Activated naive CD8-positive, alpha-beta T cell (primary cell): ENCODE measurements around the gene HIVEP2.
A peak's percentile ranks its signal among the peaks of the same experiment; 100 is the strongest.
"Not testable (repeated sequence)": the region's sequence is repeated elsewhere in the genome, so short reads cannot be mapped to it uniquely, and the experiment has no call there.

ENCODE experiments used
- H3K27ac Mint-ChIP-seq: one replicate; pipeline ENCODE4 v1.8.0; 2021; ENCODE audit warnings: mixed read lengths
- H3K27me3 Mint-ChIP-seq: one replicate; pipeline ENCODE4 v1.8.0; 2021; ENCODE audit warnings: mixed read lengths
- H3K36me3 Mint-ChIP-seq: one replicate; pipeline ENCODE4 v1.8.0; 2021; ENCODE audit warnings: mixed read lengths
- H3K4me1 Mint-ChIP-seq: one replicate; pipeline ENCODE4 v1.8.0; 2021; ENCODE audit warnings: low read depth, mixed read lengths
- H3K4me3 Mint-ChIP-seq: one replicate; pipeline ENCODE4 v1.8.0; 2021; ENCODE audit warnings: mild to moderate bottlenecking, mixed read lengths
- H3K9me3 Mint-ChIP-seq: one replicate; pipeline ENCODE4 v1.8.0; 2021; ENCODE audit warnings: low read depth, mixed read lengths

The HIVEP2 gene, protein sequence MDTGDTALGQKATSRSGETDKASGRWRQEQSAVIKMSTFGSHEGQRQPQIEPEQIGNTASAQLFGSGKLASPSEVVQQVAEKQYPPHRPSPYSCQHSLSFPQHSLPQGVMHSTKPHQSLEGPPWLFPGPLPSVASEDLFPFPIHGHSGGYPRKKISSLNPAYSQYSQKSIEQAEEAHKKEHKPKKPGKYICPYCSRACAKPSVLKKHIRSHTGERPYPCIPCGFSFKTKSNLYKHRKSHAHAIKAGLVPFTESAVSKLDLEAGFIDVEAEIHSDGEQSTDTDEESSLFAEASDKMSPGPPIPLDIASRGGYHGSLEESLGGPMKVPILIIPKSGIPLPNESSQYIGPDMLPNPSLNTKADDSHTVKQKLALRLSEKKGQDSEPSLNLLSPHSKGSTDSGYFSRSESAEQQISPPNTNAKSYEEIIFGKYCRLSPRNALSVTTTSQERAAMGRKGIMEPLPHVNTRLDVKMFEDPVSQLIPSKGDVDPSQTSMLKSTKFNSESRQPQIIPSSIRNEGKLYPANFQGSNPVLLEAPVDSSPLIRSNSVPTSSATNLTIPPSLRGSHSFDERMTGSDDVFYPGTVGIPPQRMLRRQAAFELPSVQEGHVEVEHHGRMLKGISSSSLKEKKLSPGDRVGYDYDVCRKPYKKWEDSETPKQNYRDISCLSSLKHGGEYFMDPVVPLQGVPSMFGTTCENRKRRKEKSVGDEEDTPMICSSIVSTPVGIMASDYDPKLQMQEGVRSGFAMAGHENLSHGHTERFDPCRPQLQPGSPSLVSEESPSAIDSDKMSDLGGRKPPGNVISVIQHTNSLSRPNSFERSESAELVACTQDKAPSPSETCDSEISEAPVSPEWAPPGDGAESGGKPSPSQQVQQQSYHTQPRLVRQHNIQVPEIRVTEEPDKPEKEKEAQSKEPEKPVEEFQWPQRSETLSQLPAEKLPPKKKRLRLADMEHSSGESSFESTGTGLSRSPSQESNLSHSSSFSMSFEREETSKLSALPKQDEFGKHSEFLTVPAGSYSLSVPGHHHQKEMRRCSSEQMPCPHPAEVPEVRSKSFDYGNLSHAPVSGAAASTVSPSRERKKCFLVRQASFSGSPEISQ (N-terminal part only)

DNA sequence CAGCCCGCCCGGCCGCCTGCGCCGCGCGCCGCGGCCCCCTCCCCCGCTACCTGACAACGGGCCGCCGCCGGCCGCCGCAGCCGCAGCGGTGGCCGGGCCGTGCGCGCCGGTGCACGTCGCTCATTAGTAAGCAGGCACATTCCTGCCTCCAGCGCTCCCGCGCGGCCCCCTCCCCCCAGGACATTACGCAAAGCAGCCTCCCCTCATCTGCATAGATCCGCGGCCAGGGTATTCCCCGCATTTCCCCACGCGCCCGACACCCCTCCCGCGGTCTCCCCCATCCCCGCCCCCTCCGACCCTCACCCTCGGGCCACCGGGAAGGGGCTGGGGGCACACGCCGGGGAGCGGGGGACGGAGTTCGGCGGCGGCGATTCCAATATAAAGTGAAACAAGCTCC, at the start of gene HIVEP2:
TSS of gene HIVEP2 (minus strand) at position 128 of the 397 bp plus-strand sequence. CDS start 170,438 bp downstream, outside the sequence.
- Mint-ChIP-seq H3K27me3 (no peaks in the 10 kb centered on the region), H3K4me1 (peaks cover 49% of the 10 kb centered on the region), H3K27ac (peak within 1 kb of the TSS; percentile 100), H3K4me3 (peak within 1 kb of the TSS; percentile 97), H3K9me3 (no peaks in the 10 kb centered on the region), H3K36me3 (peaks cover 5% of the 10 kb centered on the region)

DNA sequence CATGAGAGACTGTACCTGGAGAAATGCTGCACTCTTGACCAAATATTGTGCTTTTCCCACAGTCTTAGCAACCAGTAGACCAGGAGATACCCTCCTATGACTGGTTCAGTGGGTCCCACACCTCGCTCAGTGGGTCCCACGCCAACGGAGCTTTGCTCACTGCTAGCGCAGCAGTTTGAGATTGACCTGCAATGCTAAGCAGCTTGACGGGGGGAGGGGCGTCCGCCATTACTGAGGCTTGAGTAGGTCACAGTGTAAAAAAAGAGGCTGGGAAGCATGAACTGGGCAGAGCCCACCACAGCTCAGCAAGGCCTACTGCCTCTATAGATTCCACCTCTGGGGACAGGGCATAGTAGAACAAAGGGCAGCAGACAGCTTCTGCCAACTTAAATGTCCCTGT, 49.0 kb upstream of the HIVEP2 start:
- Mint-ChIP-seq H3K9me3 (peaks cover 9% of the 10 kb centered on the region), H3K4me3 (no peak overlapping the region), H3K4me1 (no peaks in the 10 kb centered on the region), H3K36me3 (no peaks in the 10 kb centered on the region), H3K27me3 (no peaks in the 10 kb centered on the region), H3K27ac (no peak overlapping the region)

DNA sequence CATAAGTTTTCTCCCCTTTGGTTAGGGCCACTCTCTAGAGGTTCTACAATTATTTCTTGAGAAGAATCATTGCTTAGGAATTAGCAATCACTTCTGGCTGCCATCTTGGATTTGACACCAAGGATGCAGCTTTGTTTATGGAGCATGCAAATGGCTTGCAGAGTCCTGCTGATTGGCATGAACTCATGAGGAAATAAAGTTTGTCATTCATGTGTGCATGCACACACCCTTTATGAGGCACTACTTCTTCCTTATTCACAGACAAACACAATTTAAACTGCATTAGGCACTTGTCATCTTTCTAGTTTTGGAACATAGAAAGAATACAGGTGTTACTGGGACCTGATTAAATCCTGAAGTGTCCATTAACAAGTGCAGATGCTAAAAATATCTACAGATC, 42.5 kb upstream of the HIVEP2 start:
- Mint-ChIP-seq H3K27me3 (no peaks in the 10 kb centered on the region), H3K4me3 (no peak overlapping the region), H3K27ac (no peak overlapping the region), H3K4me1 (no peaks in the 10 kb centered on the region), H3K9me3 (peaks cover 4% of the 10 kb centered on the region), H3K36me3 (no peaks in the 10 kb centered on the region)

DNA sequence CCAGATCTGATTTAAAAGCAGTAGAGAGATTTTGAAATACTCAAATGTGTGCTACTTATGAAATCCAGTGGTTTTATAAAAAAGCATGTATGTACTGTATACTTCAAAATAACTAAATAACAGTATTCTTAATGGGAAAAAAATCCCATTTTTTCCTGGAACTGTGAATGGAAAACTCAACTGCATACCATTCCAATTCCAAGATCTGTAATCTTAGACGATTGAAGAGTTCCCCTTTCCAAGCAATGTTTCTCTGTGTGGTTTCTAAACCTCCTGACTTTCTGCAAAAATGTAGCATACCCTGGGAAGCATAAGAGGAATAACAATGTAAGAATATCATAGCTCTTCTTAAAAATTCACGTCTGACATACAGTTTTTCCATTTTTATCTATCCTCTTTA, 40.3 kb upstream of the HIVEP2 start:
- no peaks in the 10 kb centered on the region for H3K27me3 Mint-ChIP-seq
- no peak overlapping the region for H3K4me3 Mint-ChIP-seq
- peaks cover 8% of the 10 kb centered on the region for H3K36me3 Mint-ChIP-seq
- H3K27ac Mint-ChIP-seq = no peak overlapping the region
- H3K9me3 Mint-ChIP-seq = peaks cover 7% of the 10 kb centered on the region
- no peaks in the 10 kb centered on the region for H3K4me1 Mint-ChIP-seq

DNA sequence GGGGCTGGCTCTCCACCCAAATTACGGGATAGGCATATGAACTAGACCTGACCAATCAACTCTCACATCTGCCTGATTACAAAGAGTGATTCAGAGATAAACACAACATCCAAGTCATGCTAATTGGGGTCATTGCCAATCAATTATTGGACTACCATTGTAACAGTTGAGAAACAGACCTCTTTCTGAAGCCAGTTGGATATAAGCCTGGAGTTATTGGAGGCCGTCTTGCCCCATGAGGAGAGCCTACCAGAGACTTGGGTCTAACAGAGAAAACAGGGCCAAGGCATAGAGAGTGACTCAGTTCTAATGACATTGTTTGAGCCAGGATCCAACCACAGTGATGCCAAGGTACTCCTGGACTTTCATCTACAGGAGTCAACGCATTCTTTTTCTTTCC, 39.4 kb upstream of the HIVEP2 start:
- Mint-ChIP-seq H3K27me3 (no peaks in the 10 kb centered on the region), H3K4me3 (no peak overlapping the region), H3K27ac (no peak overlapping the region), H3K4me1 (no peaks in the 10 kb centered on the region), H3K9me3 (peaks cover 7% of the 10 kb centered on the region), H3K36me3 (peaks cover 8% of the 10 kb centered on the region)

DNA sequence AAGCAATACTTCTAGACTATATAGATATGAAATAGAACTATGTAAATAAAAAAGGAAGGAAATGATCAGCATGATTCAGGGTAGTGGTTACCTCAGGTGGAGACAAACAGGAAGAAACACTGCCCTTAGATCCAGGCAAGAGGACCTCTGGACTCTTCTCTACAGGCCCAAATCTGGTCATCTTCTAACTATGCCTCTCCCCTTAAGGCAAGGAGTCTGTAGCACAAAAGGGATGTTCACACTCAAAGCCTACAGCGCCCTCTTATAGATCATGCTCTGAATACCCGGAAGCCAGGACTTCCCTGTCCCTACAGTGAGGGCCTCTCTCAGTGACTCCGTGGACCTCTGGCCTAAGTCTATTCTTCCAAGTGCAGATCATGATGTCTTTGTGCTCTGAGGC, 30.4 kb upstream of the HIVEP2 start:
- H3K27me3 Mint-ChIP-seq = no peaks in the 10 kb centered on the region
- peaks cover 12% of the 10 kb centered on the region for H3K36me3 Mint-ChIP-seq
- H3K9me3 Mint-ChIP-seq = peaks cover 9% of the 10 kb centered on the region
- no peak overlapping the region for H3K27ac Mint-ChIP-seq
- H3K4me3 Mint-ChIP-seq = no peak overlapping the region
- H3K4me1 Mint-ChIP-seq = peaks cover 3% of the 10 kb centered on the region

DNA sequence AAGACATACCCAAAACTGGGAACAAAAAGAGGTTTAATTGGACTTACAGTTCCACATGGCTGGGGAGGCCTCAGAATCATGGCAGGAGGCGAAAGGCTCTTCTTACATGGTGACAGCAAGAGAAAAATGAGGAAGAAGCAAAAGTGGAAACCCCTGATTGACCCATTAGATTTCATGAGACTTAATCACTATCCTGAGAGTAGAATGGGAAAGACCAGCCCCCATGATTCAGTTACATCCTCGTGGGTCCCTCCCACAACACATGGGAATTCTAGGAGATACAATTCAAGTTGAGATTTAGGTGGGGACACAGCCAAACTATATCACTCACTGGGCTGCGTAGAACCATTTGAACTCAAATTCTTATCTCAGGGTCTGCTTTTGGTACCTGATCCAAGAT, 26.0 kb upstream of the HIVEP2 start:
- H3K27me3 Mint-ChIP-seq, H3K4me1 Mint-ChIP-seq: not testable (repeated sequence)

DNA sequence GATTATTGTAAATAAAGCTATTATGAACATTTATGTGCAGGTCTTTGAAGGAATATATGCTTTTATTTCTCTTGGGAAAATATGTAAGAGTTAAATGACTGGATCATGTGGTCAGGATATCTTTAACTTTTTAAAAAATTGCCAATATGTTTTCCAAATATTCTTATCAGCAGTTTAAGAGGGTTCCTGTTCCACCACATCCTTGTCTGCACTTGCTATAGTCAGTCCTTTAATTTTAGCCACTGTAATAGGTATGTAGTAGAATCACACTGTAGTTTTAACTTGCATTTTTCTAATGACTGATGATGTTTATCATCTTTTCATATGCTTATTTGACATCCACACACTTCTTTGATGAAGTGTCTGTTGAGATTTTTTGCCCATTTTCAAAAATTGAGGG, 23.6 kb upstream of the HIVEP2 start:
- H3K9me3 Mint-ChIP-seq = no peaks in the 10 kb centered on the region
- no peaks in the 10 kb centered on the region for H3K27me3 Mint-ChIP-seq
- no peak overlapping the region for H3K4me3 Mint-ChIP-seq
- H3K36me3 Mint-ChIP-seq = peaks cover 11% of the 10 kb centered on the region
- H3K27ac Mint-ChIP-seq = no peak overlapping the region
- no peaks in the 10 kb centered on the region for H3K4me1 Mint-ChIP-seq

More for the DNA sequence above, 26.0 kb upstream of the HIVEP2 start:
- not testable (repeated sequence) for H3K9me3 Mint-ChIP-seq, H3K4me3 Mint-ChIP-seq, H3K36me3 Mint-ChIP-seq, H3K27ac Mint-ChIP-seq

DNA sequence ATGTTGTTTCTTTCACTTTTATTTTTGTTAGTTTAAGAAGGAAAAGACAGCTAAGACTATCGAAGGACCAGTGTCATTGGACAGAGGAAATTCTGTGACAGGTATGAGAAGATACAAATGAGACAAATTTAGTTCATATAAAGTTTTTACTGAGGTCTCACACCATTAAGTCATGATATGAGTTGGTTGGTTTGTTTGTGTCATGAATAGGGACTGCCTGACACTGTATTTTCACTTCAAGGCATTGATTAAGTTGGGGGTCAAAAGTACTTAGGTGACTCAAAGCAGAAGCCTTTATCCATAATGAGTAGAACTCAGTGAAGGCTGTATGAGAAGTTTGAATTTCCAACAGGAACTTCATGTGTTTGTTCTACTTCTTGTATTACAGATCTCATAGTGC, 21.3 kb upstream of the HIVEP2 start:
- Mint-ChIP-seq H3K27ac (no peak overlapping the region), H3K27me3 (no peaks in the 10 kb centered on the region), H3K36me3 (peaks cover 6% of the 10 kb centered on the region), H3K4me1 (no peaks in the 10 kb centered on the region), H3K9me3 (no peaks in the 10 kb centered on the region), H3K4me3 (no peak overlapping the region)

DNA sequence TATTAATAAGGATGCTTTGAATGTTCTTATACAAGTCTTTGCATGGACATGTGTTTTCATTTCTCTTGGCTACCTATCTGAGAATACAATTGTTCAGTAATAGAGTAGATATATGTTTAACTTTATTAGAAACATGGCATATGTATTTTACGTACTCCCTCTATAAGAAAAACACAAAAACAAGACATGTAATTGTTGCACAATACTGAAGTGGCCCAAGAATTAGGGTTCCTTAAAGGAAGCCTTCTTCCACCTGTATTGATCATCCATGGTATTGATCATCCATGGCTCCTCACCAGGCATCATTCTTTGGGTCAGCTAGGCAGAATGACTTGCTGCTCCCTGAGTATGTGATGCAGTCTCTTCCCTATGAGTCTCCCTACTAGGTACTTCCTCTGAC, 20.2 kb upstream of the HIVEP2 start:
- H3K27ac Mint-ChIP-seq = no peak overlapping the region
- peaks cover 4% of the 10 kb centered on the region for H3K9me3 Mint-ChIP-seq
- no peaks in the 10 kb centered on the region for H3K27me3 Mint-ChIP-seq
- H3K36me3 Mint-ChIP-seq = peaks cover 12% of the 10 kb centered on the region
- no peak overlapping the region for H3K4me3 Mint-ChIP-seq
- H3K4me1 Mint-ChIP-seq = no peaks in the 10 kb centered on the region

DNA sequence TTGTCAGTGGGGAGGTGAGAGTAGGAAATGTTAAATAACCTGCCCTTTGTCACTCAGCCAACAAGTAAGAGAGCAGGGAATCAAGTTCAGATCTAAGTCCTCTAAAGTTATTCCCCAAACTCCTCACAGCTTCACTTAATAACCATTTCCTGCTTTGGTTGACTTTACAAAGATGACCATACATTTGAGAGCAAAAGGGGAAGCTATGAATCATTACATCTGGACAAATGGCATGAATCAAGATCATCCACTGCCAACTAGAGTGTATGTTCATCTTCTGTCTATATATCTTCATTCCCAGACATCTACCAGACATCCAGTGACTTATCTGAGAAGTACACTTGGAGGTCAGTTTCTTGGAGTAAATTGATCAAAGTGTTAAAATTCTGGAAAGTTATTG, 15.1 kb upstream of the HIVEP2 start:
- Mint-ChIP-seq H3K36me3 (peaks cover 12% of the 10 kb centered on the region), H3K9me3 (peaks cover 4% of the 10 kb centered on the region), H3K27ac (no peak overlapping the region), H3K4me3 (no peak overlapping the region), H3K27me3 (no peaks in the 10 kb centered on the region), H3K4me1 (no peaks in the 10 kb centered on the region)

DNA sequence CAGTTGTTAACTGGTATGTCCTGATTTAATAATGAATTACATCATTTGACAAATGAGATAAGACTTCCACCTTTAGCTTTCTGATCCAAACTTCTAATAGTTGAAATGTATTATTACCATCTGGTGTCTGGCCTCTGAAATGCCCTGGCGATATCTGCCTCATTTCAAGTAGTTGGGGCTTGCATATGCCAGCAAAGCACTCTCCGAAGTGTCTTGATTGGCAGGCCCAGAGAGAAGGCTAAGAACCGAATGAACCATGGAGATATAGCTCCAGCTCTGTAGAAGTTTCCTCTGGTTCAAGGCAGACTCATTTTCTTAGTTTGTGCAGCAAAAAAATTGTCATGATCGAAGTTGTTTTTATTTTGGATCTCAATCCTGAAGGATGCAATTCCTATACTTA, 13.4 kb upstream of the HIVEP2 start:
- Mint-ChIP-seq H3K9me3 (peaks cover 4% of the 10 kb centered on the region), H3K4me1 (peaks cover 2% of the 10 kb centered on the region), H3K4me3 (no peak overlapping the region), H3K27ac (no peak overlapping the region), H3K27me3 (no peaks in the 10 kb centered on the region), H3K36me3 (peaks cover 10% of the 10 kb centered on the region)

DNA sequence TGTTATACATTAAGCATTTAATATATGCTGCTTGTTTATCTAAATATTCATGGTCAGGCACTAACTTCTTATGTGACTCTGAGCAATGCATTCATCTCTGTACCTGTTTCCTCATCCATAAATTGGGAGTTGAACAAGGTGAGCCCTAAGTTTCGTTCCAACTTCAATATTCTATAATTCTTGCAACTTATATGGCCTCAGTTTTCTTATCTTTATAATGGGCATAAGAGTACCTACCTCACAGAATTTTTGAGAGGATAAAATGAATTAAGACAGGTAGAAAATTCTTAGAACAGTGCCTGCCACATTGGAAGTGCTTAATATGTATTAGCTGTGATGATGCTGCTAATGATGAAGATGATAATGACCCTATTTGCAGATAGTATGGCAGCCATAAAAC, 11.8 kb upstream of the HIVEP2 start:
- no peak overlapping the region for H3K4me3 Mint-ChIP-seq
- H3K9me3 Mint-ChIP-seq = peaks cover 4% of the 10 kb centered on the region
- no peak overlapping the region for H3K27ac Mint-ChIP-seq
- H3K4me1 Mint-ChIP-seq = peaks cover 18% of the 10 kb centered on the region
- peaks cover 10% of the 10 kb centered on the region for H3K36me3 Mint-ChIP-seq
- no peaks in the 10 kb centered on the region for H3K27me3 Mint-ChIP-seq

DNA sequence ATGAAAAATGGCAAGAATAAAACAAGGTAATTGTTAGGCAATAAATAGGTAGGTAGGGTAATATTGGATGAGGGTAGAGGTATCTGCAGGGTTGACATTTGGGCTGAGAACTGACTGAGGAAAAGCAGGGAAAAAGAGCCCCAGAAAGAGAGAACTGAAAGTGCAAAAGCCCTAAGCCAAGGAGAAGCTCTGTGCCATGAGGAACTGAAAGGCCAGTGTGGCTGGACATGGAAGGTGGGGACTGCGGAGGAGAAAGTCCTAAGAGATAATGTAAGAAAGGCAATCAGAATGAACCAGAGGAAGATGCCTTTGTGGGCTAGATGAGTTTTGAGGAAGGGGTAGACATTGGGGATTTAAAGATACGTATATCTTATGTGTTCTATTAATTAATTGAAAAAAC, 9.9 kb upstream of the HIVEP2 start:
- H3K27ac Mint-ChIP-seq = no peak overlapping the region
- no peaks in the 10 kb centered on the region for H3K27me3 Mint-ChIP-seq
- no peak overlapping the region for H3K4me3 Mint-ChIP-seq
- peaks cover 24% of the 10 kb centered on the region for H3K4me1 Mint-ChIP-seq
- H3K9me3 Mint-ChIP-seq = no peaks in the 10 kb centered on the region
- peaks cover 3% of the 10 kb centered on the region for H3K36me3 Mint-ChIP-seq
